Endometrium (tissue), 2 donors: ENCODE measurements around the gene NDUFAF8.
"Not testable (repeated sequence)": the region's sequence is repeated elsewhere in the genome, so short reads cannot be mapped to it uniquely, and the experiment has no call there.

Experiments
- FAIRE-seq: peaks from 2 replicates; lab custom pipeline; 2012; peaks lifted over from hg19 to GRCh38; lab: Jason Lieb, UNC
- donor health status: control.
- donor health status: control.

The NDUFAF8 gene

GRCh38 chr17:81223762-81224130, 15.4 kb upstream of the NDUFAF8 start:
- no peak for FAIRE-seq

- not testable (repeated sequence) for FAIRE-seq
These were observed 11.5 kb upstream of the NDUFAF8 start for GRCh38 chr17:81227630-81228029.

GRCh38 chr17:81228420-81228819, 10.7 kb upstream of the NDUFAF8 start:
- FAIRE-seq, result no peak

GRCh38 chr17:81228834-81229665, 10.1 kb upstream of the NDUFAF8 start:
- FAIRE-seq, result no peak

- FAIRE-seq, result no peak
These were observed 9.5 kb upstream of the NDUFAF8 start for GRCh38 chr17:81229666-81229920.

GRCh38 chr17:81230043-81230820, 8.9 kb upstream of the NDUFAF8 start:
- no peak for FAIRE-seq

- no peak for FAIRE-seq
These were observed 7.9 kb upstream of the NDUFAF8 start for GRCh38 chr17:81231121-81231645.

- FAIRE-seq, result no peak
These were observed 7.1 kb upstream of the NDUFAF8 start for GRCh38 chr17:81231766-81232581.

GRCh38 chr17:81232616-81233241, 6.4 kb upstream of the NDUFAF8 start:
- FAIRE-seq, result no peak

GRCh38 chr17:81233316-81233715, 5.8 kb upstream of the NDUFAF8 start:
- no peak for FAIRE-seq

- FAIRE-seq, result no peak
These were observed 5.2 kb upstream of the NDUFAF8 start for GRCh38 chr17:81233811-81234505.

- FAIRE-seq, result no peak
These were observed 4.6 kb upstream of the NDUFAF8 start for GRCh38 chr17:81234506-81234855.

- no peak for FAIRE-seq
These were observed 3.9 kb upstream of the NDUFAF8 start for GRCh38 chr17:81234940-81235821.

GRCh38 chr17:81235822-81236740, 3.0 kb upstream of the NDUFAF8 start:
- no peak for FAIRE-seq

- FAIRE-seq, result no peak
These were observed 2.3 kb upstream of the NDUFAF8 start for GRCh38 chr17:81236784-81237183.

- no peak for FAIRE-seq
These were observed 1.3 kb upstream of the NDUFAF8 start for GRCh38 chr17:81237591-81238489.

- FAIRE-seq, result no peak
These were observed 666 bp upstream of the NDUFAF8 start for GRCh38 chr17:81238490-81238814.

GRCh38 chr17:81239714-81240555, 817 bp downstream of the NDUFAF8 start:
- FAIRE-seq, result no peak
